ENCODE data around the gene CYP4A22.
"Not testable (repeated sequence)": the region's sequence is repeated elsewhere in the genome, so short reads cannot be mapped to it uniquely, and the experiment has no call there.

Gene CYP4A22

DNA sequence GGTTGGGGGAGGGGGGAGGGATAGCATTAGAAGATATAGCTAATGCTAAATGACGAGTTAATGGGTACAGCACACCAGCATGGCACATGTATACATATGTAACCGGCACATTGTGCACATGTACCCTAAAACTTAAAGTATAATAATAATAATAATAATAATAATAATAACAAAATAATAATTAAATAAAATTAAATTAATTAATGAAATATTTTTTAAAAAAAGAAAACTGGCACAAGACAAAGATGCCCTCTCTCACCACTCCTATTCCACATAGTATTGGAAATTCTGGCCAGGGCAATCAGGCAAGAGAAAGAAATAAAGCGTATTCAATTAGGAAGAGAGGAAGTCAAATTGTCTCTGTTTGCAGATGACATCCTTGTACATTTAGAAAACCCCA, 20.7 kb downstream of the CYP4A22 start:
- not testable (repeated sequence) for H3K36me3 ChIP-seq (ENCODE audit: control insufficient read depth in 1 of 2, insufficient read depth in 2 of 2, low read length in 2 of 2); H3K27ac ChIP-seq (ENCODE audit: low read length); H3K27me3 ChIP-seq (ENCODE audit: low read depth, low read length); H3K4me3 ChIP-seq (ENCODE audit: low read depth in 1 of 2, low read length in 2 of 2); H3K9me3 ChIP-seq (ENCODE audit: control insufficient read depth in 1 of 2, low read length in 2 of 2); H3K4me1 ChIP-seq (ENCODE audit: control insufficient read depth in 1 of 2, insufficient read depth in 2 of 2, low read length in 2 of 2)

DNA sequence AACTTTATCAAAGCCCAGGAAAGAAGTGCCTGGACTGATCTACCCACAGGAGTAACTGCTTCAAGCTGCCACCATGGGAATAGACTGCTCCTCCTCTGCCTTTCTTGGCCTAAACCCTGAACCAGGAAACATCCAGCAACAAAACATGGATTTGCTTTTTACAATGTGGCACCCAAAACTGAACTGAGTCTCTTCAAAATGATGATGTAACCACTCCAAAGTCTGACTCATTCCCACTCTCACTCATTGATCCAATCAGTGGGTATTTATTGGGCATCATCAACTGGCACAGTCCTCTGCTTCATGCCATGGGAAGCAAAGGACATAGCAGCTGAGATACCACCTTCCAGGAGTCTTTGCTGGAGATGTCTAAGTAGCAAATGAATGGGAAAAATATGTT, 23.5 kb downstream of the CYP4A22 start:
- no peak overlapping the region for H3K27ac ChIP-seq (ENCODE audit: low read length)
- H3K27me3 ChIP-seq (ENCODE audit: low read depth, low read length) = no peaks in the 10 kb centered on the region
- no peaks in the 10 kb centered on the region for H3K36me3 ChIP-seq (ENCODE audit: control insufficient read depth in 1 of 2, insufficient read depth in 2 of 2, low read length in 2 of 2)
- H3K4me1 ChIP-seq (ENCODE audit: control insufficient read depth in 1 of 2, insufficient read depth in 2 of 2, low read length in 2 of 2) = no peaks in the 10 kb centered on the region
- peaks cover 0 to 6% of the 10 kb centered on the region in 2 donors for H3K9me3 ChIP-seq (ENCODE audit: control insufficient read depth in 1 of 2, low read length in 2 of 2)
- H3K4me3 ChIP-seq (ENCODE audit: low read depth in 1 of 2, low read length in 2 of 2) = no peak overlapping the region

DNA sequence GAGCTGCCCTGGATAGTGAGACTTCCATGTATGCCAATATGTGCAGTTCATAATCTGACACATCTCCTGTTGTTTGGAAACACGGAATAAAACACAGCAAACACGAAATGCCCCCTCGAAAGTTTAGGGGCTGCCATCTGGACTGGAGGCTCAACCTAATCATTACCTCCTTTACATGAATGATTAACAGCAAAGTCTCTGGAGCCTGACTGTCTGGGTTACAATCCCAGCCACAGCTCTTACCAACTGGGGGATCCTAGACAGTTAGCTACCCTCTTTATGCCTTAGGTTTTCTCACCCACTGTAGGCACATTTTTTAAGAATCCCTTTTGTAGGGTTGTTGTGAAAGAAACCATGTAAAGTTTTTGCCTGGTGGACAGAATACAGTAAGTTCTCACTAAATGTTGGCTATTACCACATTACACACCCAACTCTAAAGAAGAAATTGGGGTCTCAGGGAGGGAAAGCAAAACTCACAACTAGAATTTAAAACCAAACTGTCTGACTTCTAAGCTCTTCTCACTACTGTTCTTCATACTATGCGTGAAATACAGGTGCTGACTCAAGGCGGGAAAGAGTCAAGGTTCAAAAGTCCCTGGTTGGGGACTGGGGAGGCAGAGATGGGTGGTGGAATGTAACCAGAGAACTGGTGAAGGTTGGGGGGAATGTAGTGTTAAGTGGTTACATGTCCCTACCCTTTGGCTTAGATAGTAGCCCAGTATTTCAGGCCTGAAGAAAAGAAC, 24.2 kb downstream of the CYP4A22 start:
- peaks cover 0 to 6% of the 10 kb centered on the region in 2 donors for H3K9me3 ChIP-seq (ENCODE audit: control insufficient read depth in 1 of 2, low read length in 2 of 2)
- H3K27ac ChIP-seq (ENCODE audit: low read length) = no peak overlapping the region
- no peaks in the 10 kb centered on the region for H3K4me1 ChIP-seq (ENCODE audit: control insufficient read depth in 1 of 2, insufficient read depth in 2 of 2, low read length in 2 of 2)
- H3K36me3 ChIP-seq (ENCODE audit: control insufficient read depth in 1 of 2, insufficient read depth in 2 of 2, low read length in 2 of 2) = no peaks in the 10 kb centered on the region
- H3K4me3 ChIP-seq (ENCODE audit: low read depth in 1 of 2, low read length in 2 of 2) = no peak overlapping the region
- H3K27me3 ChIP-seq (ENCODE audit: low read depth, low read length) = no peaks in the 10 kb centered on the region

DNA sequence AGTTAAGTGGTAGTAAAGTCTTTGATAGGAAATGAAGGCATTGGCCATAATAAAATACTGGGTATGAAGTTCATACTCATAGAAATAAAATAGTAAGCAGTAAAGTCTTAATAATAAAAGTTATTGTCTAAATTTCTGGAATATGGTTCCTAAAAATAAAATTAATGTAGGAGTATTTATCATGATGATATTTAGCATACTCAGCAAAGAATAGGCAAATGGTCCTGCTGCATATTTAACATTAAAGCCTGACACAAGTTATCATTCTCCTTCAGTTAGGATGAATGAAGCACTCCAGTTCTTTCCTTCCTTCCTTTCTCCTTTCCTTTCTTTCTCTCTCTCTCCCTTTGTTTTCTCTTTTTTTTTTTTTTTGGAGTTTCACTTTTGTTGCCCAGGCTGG, 27.3 kb downstream of the CYP4A22 start:
- peaks cover 0 to 6% of the 10 kb centered on the region in 2 donors for H3K9me3 ChIP-seq (ENCODE audit: control insufficient read depth in 1 of 2, low read length in 2 of 2)
- no peak overlapping the region for H3K27ac ChIP-seq (ENCODE audit: low read length)
- no peaks in the 10 kb centered on the region for H3K27me3 ChIP-seq (ENCODE audit: low read depth, low read length)
- no peak overlapping the region for H3K4me3 ChIP-seq (ENCODE audit: low read depth in 1 of 2, low read length in 2 of 2)
- H3K36me3 ChIP-seq (ENCODE audit: control insufficient read depth in 1 of 2, insufficient read depth in 2 of 2, low read length in 2 of 2) = no peaks in the 10 kb centered on the region
- H3K4me1 ChIP-seq (ENCODE audit: control insufficient read depth in 1 of 2, insufficient read depth in 2 of 2, low read length in 2 of 2) = no peaks in the 10 kb centered on the region

DNA sequence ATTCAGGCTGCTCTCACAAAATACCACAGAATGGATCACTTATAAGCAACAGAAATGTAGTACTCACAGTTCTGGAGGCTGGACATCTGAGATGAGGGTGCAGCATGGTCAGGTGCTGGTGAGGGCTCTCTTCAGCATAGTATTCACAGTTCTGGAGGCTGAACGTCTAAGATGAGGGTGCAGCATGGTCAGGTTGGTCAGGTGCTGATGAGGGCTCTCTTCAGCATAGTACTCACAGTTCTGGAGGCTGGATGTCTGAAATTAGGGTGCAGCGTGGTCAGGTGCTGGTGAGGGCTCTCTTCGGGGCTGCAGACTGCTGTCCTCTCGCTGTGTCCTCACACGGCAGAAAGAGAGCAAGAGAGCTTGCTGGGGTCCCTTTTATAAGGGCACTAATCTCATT, 35.5 kb downstream of the CYP4A22 start:
- Histone ChIP-seq H3K27ac (ENCODE audit: low read length) (no peak overlapping the region), H3K4me1 (ENCODE audit: control insufficient read depth in 1 of 2, insufficient read depth in 2 of 2, low read length in 2 of 2) (no peaks in the 10 kb centered on the region), H3K9me3 (ENCODE audit: control insufficient read depth in 1 of 2, low read length in 2 of 2) (peaks cover 0 to 8% of the 10 kb centered on the region in 2 donors), H3K36me3 (ENCODE audit: control insufficient read depth in 1 of 2, insufficient read depth in 2 of 2, low read length in 2 of 2) (no peaks in the 10 kb centered on the region), H3K27me3 (ENCODE audit: low read depth, low read length) (no peaks in the 10 kb centered on the region), H3K4me3 (ENCODE audit: low read depth in 1 of 2, low read length in 2 of 2) (no peak overlapping the region)

DNA sequence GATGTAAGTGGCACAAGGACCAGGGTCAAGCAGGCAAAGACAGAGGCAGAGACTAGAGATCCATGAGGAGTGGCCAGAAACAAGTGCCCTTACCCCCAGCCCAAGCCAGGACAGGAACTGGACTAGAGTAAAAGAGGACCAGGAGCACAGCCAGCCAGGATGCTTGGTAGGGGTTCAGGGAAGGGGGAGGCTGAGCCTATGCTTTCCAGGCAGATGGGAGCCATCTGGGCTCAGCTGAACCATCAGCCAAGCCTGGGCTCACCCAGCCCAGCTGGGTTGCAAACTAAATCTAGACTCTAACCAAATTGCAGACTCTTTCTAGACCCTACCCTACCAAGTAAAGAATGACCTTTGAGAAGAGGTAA, 37.4 kb downstream of the CYP4A22 start:
- Histone ChIP-seq H3K27me3 (ENCODE audit: low read depth, low read length) (no peaks in the 10 kb centered on the region), H3K4me1 (ENCODE audit: control insufficient read depth in 1 of 2, insufficient read depth in 2 of 2, low read length in 2 of 2) (peaks cover 0 to 8% of the 10 kb centered on the region in 2 donors), H3K27ac (ENCODE audit: low read length) (no peak overlapping the region), H3K4me3 (ENCODE audit: low read depth in 1 of 2, low read length in 2 of 2) (no peak overlapping the region), H3K9me3 (ENCODE audit: control insufficient read depth in 1 of 2, low read length in 2 of 2) (peaks cover 0 to 8% of the 10 kb centered on the region in 2 donors), H3K36me3 (ENCODE audit: control insufficient read depth in 1 of 2, insufficient read depth in 2 of 2, low read length in 2 of 2) (no peaks in the 10 kb centered on the region)

DNA sequence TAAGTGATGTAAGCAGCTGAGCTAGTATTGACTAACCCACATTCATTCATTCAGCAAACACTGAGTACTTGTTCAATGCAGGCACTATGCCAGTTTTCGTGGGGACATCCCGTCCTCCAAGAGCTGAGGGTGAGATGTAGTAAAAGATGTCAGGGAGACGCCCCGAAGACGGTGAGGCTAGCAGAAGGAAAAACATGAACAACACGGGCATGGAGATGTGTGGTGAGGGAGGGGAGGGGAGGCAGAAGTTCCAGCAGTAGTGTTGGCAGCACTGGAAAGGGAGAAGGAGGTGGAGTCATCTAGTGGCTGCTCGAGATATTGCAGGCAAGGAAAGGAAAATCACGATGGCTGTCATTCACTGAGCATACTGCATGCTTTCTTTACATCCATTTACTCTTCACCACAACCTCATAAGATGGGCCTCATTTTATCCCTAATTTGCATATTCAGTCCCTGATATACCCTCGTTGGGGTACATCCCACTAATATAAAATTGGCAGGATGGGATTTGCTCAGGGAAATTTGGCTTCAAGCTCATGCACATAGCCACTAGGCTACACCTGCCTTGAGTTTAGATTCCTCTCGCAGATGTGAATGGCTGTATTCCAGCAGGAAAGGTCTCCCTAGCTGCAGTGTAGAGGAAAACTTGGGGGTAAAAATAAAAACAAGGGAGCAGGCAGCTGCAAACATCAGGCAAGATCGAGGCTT, 38.1 kb downstream of the CYP4A22 start:
- Histone ChIP-seq H3K4me3 (ENCODE audit: low read depth in 1 of 2, low read length in 2 of 2) (no peak overlapping the region), H3K27me3 (ENCODE audit: low read depth, low read length) (no peaks in the 10 kb centered on the region)

DNA sequence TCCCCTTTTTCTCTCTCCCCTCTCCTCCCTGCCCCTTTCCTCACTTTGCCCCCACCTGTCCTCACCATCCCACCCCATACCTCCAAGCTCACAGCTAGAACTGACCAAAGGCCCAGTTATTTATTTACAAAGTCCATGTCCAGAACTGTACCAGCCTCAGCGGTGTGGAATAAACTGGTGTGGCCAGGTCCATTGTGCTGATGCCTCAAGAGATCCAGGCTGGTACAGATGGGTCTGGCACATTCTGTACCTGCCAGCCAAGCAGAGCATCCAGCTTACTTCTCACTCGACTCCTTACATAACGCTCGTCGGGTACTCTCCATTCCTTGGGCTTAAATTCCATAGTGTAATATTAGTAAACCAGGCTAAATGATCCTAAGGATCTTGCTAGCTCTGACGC, 40.8 kb downstream of the CYP4A22 start:
- Histone ChIP-seq H3K27me3 (ENCODE audit: low read depth, low read length) (no peaks in the 10 kb centered on the region), H3K4me3 (ENCODE audit: low read depth in 1 of 2, low read length in 2 of 2) (no peak overlapping the region), H3K9me3 (ENCODE audit: control insufficient read depth in 1 of 2, low read length in 2 of 2) (peaks cover 0 to 3% of the 10 kb centered on the region in 2 donors), H3K4me1 (ENCODE audit: control insufficient read depth in 1 of 2, insufficient read depth in 2 of 2, low read length in 2 of 2) (peaks cover 0 to 18% of the 10 kb centered on the region in 2 donors), H3K27ac (ENCODE audit: low read length) (no peak overlapping the region), H3K36me3 (ENCODE audit: control insufficient read depth in 1 of 2, insufficient read depth in 2 of 2, low read length in 2 of 2) (no peaks in the 10 kb centered on the region)

More for the DNA sequence above, 38.1 kb downstream of the CYP4A22 start:
- Histone ChIP-seq H3K9me3 (ENCODE audit: control insufficient read depth in 1 of 2, low read length in 2 of 2) (peaks cover 0 to 8% of the 10 kb centered on the region in 2 donors), H3K27ac (ENCODE audit: low read length) (no peak overlapping the region), H3K4me1 (ENCODE audit: control insufficient read depth in 1 of 2, insufficient read depth in 2 of 2, low read length in 2 of 2) (peaks cover 0 to 15% of the 10 kb centered on the region in 2 donors), H3K36me3 (ENCODE audit: control insufficient read depth in 1 of 2, insufficient read depth in 2 of 2, low read length in 2 of 2) (no peaks in the 10 kb centered on the region)

DNA sequence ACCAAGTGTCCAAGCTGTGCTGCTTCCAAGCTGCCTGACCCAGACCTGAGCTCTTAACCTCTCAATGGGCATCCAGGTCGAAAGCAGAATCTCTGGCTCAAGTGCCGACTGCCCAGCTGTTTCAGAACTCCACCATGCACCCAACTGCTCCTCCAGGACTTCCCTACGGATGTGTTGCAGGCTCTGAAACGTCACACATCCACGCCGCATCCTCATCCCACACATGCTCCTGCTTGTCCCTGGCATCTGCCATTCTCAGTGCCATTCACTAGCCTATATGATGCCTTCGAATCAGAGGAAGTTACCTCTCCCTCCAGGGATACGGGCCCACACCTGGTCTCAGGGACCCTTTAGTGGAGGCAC, 41.4 kb downstream of the CYP4A22 start:
- H3K27ac ChIP-seq (ENCODE audit: low read length) = no peak overlapping the region

DNA sequence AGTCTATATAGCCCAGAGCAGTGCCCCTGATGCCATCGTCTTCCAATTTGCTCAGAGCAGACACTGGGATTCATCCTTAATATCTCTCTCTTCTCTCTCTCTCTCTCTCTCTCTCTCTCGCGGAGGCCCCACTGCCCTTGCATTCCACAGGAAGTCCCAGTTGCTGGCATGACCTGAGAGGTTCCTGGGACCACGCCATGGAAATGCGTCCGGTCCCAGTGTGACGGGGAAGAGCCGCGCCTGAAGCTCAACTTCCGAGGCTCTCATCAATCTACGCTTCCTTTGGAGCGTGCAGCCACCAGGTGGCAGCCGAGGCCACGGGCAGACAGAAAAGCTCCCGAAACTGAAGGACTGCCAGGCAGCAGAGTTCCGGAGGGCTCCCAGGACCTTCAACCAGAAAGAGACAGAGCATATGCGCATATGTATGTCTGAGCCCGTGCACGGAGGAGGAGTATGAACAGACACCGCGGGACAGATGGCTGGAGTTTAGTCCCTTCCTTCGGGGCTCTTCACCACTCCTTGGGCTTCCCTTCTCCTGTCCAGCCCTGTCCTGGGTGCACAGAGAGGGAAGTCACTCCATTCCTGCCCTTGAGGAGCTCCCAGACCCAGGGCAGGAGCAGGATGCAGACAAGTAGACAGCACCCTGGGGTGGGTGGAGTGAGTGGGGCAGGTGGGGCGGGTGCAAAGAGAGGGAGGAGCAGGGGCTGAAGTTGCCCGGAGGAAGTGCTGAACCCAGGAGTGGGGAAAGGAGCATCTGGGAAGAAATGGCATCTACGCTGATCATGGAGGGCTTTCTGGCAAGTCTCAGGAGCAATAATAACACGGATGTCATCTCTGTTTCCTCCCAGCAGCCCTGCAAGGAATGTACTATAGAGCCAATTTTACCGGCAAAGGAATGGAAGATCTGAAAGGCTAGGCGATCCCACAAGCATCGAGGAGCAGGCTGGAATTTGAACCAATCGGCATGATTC, 42.1 kb downstream of the CYP4A22 start:
- H3K27ac ChIP-seq (ENCODE audit: low read length) = no peak overlapping the region

More for the DNA sequence above, 41.4 kb downstream of the CYP4A22 start:
- H3K27me3 ChIP-seq (ENCODE audit: low read depth, low read length) = no peaks in the 10 kb centered on the region
- H3K36me3 ChIP-seq (ENCODE audit: control insufficient read depth in 1 of 2, insufficient read depth in 2 of 2, low read length in 2 of 2) = no peaks in the 10 kb centered on the region
- peaks cover 0 to 18% of the 10 kb centered on the region in 2 donors for H3K4me1 ChIP-seq (ENCODE audit: control insufficient read depth in 1 of 2, insufficient read depth in 2 of 2, low read length in 2 of 2)
- H3K4me3 ChIP-seq (ENCODE audit: low read depth in 1 of 2, low read length in 2 of 2) = peak overlapping the region in 1 of 2 donors; percentile 61
- H3K9me3 ChIP-seq (ENCODE audit: control insufficient read depth in 1 of 2, low read length in 2 of 2) = no peaks in the 10 kb centered on the region

DNA sequence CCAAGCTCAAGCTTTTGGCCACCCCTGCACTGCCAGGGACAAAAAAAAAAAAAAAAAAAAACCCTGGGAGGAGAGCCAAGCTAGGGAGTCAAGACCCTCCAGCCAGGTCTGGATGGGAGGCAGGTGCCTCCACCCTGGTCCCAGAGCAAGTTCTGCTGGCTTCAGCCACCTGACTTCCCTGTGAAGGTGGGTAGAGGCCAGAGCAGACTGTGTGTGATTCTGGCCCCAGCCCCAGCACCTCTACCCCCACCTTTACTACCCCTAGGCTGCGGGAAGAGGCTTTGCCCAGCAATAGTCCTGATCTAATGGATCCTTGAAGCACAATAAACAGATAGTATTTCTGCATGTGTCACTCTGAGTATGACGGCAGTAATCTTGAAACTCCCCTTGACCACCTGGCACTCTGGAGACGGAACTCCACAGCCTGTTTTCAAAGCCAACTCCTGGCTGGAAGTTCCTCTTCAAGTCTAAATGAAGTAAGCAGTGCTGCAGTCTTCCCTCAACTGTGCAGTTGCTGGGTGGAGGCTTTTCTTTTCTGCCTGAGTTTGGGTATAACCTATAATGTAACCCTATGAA, 42.8 kb downstream of the CYP4A22 start:
- Histone ChIP-seq H3K27me3 (ENCODE audit: low read depth, low read length) (no peaks in the 10 kb centered on the region), H3K4me3 (ENCODE audit: low read depth in 1 of 2, low read length in 2 of 2) (peak overlapping the region in 1 of 2 donors; percentile 61), H3K4me1 (ENCODE audit: control insufficient read depth in 1 of 2, insufficient read depth in 2 of 2, low read length in 2 of 2) (peaks cover 0 to 18% of the 10 kb centered on the region in 2 donors), H3K9me3 (ENCODE audit: control insufficient read depth in 1 of 2, low read length in 2 of 2) (no peaks in the 10 kb centered on the region), H3K36me3 (ENCODE audit: control insufficient read depth in 1 of 2, insufficient read depth in 2 of 2, low read length in 2 of 2) (no peaks in the 10 kb centered on the region), H3K27ac (ENCODE audit: low read length) (no peak overlapping the region)

More for the DNA sequence above, 42.1 kb downstream of the CYP4A22 start:
- peaks cover 0 to 18% of the 10 kb centered on the region in 2 donors for H3K4me1 ChIP-seq (ENCODE audit: control insufficient read depth in 1 of 2, insufficient read depth in 2 of 2, low read length in 2 of 2)
- H3K27me3 ChIP-seq (ENCODE audit: low read depth, low read length) = no peaks in the 10 kb centered on the region
- H3K4me3 ChIP-seq (ENCODE audit: low read depth in 1 of 2, low read length in 2 of 2) = peak overlapping the region; percentile 61 to 69
- no peaks in the 10 kb centered on the region for H3K9me3 ChIP-seq (ENCODE audit: control insufficient read depth in 1 of 2, low read length in 2 of 2)
- H3K36me3 ChIP-seq (ENCODE audit: control insufficient read depth in 1 of 2, insufficient read depth in 2 of 2, low read length in 2 of 2) = no peaks in the 10 kb centered on the region
